GM04503 (cell line): ENCODE results near the gene CBX8.
A peak's percentile ranks its signal among the peaks of the same experiment; 100 is the strongest.

ENCODE experiments used
- DNase-seq: peaks from one replicate; pipeline ENCODE4 v3.0.0-alpha.2; 2012; ENCODE audit warnings: low read depth

Gene CBX8

DNA sequence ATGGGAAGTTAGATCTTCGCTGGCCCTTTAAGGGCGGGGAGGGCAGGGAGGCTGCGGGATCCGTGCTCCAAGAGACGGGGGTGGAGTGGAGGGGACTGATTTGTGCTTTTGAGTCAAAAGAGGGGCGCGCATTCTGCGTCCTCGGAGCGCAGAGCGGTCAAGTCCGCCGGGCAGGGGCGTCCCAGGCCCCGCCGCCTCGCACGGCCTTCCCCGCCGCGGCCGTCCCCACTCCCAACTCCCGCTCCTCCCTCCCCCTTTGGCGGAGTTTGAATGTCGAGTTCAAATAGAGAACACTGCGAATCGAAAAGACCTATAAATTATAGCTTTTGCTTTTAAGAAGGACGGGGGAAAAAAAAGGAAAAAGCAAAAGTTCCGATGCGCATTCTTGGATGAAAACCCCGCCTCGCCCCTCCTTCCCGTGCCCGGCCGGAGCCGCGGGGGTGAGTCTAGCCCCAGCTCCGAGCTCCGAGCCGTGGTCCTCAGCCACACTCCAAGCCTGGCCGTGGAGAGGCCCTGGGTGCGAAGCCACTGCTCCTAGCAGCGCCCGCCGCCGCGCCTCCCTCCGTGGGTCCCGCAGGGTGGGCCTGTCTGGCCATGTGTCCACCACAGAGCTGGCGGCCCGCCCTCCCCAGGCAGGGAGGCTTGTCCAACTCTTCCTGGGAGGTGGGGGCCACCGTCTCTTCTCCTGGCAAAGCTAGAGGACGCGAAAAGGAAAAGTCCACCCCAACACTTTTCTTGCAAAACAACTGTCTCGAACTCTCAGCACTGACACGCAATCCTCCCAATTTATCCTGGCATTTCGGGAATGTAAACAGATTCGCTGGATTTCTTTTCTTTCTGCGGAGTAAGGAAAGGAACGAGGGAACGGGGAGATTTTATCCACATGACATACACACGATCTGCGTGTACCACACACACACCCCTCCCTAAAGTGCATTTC, 3.6 kb downstream of the CBX8 start:
- peak; percentile 93 for DNase-seq

DNA sequence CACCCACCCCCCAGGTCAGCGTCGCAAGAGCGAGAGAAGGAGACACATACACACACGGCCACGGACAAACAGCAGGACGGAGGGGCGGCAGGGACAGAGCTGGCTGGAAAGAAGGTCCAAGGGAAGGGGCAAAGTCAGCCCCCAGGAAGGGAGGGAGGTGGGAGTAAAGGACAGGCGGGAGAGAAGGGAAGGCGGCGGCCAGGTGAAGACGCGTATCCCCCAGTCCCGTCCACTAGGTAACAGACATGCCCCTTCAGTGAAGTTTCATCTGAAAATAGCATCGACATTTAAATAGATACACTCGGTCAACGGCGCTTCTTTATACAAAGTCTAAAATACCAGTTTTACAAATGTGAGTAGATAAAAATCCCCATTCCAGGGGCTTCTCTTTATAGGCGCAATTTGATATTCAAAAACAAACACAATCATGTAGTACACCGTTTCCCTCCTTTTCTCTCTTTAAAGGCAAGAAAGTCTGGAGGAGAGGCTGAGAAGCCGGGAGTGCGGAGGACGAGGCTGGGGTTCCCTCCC, 4.5 kb downstream of the CBX8 start:
- no peak for DNase-seq

DNA sequence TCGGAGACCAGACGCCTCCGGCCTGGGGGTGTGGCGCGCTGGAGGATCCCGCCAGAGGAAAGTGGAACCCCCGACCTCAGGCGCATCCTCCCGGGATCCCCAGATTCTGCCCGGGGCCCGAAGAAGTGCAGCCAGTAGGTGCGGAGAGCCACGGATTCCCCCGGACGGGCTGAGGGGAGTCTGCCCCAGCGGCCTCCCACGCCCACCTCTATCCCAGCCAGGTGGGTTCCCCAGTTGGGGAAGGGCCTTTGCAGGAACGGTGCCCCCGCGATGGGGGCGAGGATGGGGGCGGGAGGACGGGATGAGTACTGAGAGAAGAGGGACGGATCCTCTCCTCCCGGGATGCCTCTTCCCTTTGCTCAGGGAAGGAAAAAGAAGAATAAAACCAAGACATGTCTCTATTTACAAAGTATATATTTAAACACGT, 5.1 kb downstream of the CBX8 start:
- no peak for DNase-seq

DNA sequence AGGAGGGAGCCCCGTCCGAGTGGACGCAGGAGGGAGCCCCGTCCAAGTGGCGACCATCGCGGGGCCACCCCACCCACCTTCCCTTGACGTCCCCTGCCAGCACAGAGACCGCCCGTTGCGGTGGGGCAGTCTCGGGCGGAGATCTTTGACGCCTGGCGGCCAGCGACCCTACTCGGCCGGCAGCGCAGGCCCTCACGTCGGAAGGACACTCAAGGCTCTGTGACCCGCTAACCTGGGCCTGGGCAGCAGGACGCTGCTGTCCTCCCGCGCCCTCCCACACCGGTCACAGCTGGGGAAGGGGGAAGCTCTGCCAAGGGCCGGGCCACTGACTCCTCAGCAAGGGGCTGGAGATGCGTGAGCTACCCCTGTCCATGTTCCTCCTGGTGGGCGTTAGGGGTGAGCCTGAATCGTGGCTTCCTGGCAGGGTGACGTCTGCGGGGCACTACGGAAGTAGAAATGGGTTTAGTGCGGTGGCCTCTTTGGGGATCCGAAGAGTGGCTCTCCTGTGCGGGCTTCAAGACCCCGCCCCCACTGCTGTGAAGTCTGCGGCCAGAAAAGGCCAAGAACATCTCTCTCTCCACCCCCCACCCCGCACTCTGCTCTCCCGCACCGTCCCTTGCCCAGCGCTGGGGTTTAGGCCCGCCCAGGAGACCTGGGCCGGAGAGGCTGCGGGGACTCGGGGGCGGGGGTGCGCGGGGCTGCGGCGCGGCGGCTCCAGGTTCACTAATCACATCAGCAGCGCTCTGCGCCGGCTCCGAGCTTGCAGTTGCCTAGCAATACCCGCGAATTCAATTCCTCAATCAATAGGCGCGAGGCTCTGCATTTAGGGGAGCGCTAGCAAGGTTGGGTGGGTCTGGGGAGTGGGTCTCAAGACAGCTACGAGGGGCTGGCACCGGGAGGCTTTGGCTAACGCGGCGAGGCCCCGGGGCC, 5.8 kb downstream of the CBX8 start:
- DNase-seq: no peak

DNA sequence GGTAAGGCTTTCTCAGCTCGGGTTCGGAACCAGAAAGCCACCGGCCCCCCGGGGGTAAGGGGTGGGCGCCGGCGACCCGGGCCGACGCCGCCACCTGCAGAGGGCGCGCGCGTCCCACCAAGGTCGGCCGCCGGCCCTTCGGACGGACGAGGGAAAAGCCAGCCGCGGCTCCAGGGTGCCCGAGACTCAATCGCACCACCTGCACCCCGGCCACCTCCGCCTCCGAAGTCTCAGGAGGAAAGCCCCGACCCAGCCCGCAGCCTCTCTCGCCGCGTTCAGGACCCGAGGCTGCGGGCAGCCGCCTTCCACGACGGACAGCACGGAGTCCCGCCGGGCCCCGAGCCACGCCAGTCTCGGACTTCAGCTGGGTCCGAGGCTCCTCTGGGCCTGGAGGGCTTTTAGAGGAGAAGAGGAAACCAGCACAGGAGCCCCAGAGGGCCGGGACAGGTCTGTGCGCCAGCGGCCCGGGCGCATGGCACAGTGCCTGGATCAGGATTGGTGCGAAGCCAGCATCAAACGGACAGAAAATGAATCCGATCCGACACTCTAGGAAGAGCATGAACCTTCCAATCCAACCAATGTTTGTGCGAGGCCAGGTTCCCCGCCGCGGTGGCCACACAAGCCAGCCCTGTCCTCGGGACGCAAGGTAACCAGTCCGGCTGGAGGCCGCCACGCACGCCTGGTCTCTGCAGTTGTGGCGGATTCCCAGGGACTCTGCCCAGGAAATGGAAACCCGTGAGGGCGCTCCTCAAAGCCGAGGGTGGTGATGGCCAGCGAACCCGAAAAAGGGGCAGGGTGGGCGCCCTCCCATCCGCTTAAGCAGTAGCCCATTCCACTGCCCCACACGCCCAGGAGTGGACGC, 6.7 kb downstream of the CBX8 start:
- DNase-seq: no peak

DNA sequence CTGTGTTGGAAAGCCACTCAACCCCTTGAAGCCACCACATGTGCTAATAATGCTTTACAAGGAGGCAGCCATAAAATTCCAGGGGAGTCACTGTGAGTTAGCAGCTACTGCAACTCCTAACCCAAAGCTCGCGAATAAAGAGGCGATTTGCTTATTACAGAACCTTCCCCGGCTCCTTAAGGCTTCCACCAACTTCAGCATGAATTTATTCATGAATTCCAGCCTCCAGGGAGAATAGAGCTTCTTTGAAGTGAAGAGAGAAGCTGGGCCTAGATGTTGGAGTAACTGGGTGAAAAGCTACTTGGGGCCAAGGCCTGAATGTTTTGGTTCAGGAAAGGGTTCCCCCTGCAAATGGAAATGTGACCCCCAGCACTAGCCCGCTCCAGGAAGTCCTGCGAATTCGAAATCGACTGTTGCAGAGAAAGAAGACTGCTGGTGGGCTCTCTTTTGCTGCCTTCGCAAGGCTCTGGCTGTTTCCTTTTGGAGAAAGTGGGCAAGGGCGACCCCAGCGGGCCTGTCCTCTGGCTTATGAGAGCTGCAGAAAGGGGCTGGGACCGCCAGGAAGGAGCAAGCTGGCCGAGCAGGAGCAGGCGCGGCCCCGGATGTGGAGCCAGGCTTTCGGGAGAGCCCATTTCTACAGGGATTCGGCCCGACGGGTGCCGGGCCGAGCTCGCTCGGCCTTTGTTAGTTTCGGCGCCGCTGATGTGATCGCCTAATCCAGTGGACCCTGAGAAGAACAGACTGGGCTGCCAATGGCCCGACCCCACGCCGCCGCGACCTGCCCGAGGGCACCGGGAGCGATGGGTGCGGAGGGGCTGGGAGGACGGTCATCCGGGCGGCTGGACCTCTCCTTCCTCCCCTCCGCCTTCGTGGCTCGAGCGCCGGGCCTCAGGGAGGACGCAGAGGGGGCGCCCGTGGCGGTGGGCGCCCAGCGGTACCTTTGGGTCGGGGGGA, 7.6 kb downstream of the CBX8 start:
- no peak for DNase-seq

DNA sequence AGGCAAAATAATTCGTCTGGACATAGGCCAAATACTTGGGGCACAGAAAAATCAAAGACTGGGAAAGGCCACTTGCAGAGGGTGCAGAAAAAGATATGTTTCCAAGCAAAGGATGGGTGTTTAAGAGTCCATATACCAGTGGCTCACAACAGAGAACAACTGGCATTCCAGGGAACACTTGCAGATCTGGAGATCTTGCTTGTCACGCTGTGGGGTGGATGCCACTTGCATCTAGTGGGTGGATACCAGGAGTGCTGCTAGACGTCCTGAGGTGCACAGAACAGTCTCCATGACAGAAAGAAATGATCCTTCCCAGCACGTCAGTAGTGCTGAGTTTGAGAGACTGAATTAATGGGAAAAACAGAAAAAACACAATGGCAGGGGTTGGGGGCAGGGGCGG, 8.4 kb downstream of the CBX8 start:
- no peak for DNase-seq

DNA sequence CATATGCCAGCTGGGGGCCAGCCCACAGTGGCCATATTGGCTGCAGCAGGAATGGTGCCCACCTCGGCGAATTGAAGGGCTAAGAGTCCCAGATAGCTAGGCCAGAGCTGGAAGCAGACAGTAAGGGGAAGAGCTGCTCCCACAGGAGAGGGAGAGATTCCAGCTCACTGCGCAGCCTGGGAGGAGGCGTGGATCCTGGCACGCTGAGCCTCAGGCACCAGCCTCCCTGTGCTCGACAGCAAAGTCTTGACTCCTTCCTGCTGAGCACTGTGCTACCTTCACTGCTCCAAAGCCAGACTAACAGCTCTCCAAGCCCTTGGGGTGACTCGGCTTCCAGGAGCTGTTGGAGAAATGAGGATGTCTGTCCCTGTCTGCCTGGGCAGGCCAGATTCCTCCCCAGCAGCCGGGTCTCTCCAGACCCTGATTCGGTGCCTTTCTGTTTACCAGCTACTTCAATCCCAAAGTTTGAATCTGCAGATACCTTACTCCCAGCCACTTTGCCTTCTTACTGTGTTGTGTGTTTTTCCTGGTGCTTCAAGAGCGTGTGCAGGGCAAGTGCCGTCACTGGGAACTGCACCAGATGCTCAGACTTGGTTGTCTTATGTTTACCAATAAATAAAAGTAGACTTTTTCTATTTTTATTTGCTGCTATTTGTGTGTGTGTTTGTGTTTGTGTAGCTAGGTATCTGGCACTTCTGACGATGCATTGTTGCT, 9.8 kb downstream of the CBX8 start:
- DNase-seq: no peak

DNA sequence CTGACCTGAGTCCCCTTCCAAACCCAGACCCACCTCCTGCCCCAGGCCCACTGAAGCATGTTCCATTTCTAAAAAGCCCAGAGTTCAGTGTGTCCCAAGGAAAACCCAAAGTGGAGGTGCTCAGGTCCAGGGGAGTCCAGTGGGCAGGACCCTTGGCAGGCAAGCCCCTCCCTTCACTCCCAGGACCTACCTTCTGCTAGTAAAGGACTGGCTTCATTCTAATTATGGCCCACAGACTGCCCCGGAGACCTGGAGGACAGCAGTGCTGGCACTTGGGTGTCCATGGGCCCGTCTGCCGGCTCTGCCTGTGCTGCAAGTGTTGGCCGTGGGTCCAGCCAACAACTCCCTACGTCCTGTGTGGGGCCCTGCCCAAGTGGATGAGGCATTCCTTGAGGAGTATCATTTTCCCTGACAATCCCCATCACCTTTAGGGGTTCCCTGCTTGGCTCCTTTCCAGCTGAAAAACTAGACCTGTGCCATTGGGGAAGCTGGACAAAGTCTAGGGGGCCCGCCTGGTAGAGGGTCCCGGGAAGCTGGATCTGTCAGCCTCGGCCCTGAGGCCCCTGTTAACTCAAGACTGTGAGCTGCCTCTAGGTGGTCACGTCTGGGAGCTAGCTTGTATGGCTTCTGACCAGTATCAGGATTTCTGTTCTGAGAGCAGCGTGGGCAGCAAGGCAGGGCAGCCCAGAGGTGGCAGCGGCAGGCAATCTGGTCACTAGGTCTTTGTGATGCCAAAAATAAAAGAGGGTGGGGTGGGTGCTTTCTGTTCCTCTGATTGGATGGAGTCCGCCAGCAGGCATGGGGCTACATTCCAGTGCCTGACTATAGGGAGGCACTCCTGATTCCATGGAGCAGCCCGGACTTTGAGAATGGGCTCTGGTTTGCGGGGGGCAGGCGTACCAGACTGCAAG, 10.7 kb downstream of the CBX8 start:
- no peak for DNase-seq

DNA sequence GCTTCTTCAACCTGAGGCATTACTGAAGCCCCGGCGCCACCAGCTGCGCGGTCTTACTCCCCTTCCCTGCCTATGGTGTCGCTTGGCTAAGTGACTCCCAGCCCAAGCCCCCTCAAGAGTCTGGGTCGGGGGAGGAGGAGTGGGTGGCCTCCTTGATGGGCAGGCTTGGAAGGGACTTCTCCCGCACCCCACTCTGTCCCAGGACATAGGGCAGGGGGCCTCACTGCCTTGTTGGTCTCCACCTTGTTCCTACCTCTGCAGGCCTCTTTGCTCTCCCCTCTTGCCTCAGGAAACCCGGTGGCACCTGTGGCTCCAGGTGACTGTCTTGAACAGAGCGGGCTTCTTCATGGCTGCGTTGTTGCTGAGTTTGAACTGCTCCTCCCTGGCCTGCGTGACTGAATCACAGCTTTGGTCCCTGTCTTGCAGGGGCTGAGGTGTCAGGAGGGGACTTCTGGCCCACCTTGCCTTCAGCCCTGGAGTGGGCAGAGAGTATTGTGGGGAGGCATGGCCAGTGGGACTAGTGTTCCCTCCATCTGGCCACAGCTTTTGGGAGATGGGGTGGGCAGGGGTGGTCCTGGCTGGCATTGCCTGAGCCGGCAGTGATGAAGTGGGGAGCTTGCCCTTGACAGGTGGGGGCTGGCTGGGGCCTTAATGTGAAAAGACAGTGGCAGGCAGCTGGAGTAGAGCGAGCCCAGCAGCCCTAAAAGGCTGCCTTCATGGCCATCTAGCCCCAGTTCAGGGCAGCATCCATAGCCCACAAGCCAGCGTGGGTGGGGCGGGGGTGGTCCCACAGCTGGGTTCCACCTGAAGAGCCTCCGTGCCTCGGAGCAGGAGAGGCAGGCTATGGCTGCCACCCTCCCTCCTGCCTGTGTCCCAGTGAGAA, 11.6 kb downstream of the CBX8 start:
- DNase-seq: no peak

DNA sequence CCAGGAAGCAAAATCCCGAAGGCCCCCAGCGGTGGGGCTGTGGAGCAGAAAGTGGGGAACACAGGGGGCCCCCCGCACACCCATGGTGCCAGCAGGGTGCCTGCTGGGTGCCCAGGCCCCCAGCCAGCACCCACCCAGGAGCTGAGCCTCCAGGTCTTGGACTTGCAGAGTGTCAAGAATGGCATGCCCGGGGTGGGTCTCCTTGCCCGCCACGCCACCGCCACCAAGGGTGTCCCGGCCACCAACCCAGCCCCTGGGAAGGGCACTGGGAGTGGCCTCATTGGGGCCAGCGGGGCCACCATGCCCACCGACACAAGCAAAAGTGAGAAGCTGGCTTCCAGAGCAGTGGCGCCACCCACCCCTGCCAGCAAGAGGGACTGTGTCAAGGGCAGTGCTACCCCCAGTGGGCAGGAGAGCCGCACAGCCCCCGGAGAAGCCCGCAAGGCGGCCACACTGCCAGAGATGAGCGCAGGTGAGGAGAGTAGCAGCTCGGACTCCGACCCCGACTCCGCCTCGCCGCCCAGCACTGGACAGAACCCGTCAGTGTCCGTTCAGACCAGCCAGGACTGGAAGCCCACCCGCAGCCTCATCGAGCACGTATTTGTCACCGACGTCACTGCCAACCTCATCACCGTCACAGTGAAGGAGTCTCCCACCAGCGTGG, 12.4 kb downstream of the CBX8 start:
- no peak for DNase-seq

DNA sequence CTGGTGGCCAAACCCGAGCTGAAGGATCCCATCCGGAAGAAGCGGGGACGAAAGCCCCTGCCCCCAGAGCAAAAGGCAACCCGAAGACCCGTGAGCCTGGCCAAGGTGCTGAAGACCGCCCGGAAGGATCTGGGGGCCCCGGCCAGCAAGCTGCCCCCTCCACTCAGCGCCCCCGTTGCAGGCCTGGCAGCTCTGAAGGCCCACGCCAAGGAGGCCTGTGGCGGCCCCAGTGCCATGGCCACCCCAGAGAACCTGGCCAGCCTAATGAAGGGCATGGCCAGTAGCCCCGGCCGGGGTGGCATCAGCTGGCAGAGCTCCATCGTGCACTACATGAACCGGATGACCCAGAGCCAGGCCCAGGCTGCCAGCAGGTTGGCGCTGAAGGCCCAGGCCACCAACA, 13.0 kb downstream of the CBX8 start:
- DNase-seq: no peak

DNA sequence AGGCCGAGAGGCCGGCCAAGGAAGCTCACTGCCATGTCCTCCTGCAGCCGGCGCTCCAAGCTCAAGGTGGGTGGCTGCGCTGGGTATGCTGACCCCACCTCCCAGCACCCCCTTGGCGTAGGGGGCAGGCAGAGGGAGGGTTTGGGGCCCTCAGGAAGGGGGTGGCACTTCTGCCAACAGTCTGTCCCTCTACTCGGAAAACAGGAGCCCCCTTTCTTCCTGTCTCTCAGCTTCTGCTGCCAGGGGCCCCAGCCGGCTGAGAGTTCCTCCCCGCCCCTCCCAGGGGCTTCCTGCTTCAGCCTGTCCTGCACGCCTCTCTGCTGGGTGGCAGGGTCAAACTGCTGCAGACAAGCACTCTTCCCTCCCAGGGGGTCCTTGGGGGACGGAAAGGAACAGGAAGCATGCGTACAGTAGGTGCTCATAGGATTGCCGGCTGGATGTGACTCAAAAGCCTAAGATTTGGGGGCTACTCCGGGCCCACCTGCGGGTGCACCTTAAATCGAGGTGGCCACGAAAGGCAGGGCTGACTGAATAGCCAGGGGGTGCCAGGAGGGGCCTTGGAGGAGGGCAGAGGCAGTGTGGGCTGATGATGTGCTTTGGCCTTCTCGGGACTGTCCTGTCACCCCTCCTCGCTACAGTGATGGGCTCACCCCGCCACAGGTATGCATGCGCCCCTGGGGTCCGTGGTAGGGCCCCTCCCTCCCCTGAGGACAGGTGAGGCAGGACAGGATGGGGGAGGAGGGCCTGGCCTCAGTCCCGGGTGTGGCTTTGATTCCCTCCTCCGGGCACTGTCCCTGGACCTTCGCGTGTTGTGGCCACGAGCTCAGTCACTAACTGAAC, 14.9 kb downstream of the CBX8 start:
- DNase-seq: no peak

DNA sequence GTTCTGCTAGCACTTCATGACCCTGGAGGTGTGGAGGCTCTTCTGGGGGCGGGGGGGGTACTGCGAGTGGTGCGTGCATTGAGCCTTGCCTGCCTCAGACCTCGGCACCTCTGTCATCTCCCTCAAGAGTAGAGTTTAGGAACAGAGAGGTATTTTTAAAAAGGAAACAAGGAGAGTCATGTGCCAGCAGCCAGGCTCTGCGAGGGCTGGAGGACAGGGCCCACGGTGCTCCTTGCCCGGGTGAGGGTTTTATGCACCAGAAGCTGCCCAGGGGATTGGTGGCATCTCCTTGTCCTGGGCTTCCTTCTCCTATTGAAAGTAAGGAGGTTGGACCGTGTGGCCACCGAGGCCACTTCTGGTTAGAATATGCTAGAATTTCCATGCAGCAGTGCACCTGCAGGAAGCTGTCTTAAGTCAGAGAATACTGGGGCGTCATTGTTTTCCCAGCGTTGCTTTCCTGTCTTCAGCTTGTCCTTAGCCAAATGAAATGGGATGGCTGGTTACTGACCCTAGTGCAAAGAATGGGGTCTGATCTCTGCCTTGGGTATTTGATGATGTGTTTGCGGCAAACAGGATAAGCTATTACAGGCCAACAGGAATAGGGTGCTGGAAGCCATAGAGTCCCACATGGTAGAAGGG, 15.7 kb downstream of the CBX8 start:
- no peak for DNase-seq

DNA sequence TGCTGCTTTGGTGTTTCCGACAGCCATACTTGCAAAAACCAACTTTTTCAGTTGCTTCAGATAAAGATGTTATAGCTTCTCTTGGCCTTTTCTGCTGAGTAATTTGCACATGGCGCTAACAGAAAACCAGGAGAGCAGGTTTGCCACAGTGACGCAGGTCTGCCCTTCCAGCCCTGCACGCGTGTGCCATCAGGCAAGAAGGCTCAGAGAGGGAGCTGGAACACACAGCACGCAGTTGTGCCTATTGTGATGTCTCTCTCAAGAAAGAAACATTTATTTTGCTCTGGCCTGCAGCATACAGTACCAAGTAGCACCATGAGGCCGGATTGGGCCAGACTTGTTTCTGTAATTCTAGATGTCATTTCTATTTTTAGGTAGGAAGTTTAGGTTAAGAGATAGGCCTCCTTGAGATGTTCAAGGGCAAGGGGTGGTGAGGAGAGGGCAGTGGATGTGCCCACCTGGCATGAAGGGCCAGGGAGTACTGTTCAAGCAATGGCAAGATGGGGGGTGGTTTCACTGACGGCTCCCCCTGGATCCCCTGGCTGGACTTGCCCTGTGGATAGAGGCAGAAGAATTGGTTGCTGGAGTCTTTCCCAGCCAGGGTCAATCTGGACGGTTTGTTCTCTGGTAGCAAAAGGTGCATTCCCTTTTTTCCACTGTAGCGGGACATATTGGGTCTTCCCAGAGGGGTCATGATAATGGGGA, 17.1 kb downstream of the CBX8 start:
- no peak for DNase-seq
